HK-2 (cell line): ENCODE results near the gene DHDDS.
A peak's percentile ranks its signal among the peaks of the same experiment; 100 is the strongest.
"Not testable (repeated sequence)": the region's sequence is repeated elsewhere in the genome, so short reads cannot be mapped to it uniquely, and the experiment has no call there.

Experiments used
- DNase-seq: peaks from one replicate; pipeline ENCODE4 v3.0.0-alpha.2; 2018; ENCODE audit not compliant: unreplicated experiment

The DHDDS gene, protein sequence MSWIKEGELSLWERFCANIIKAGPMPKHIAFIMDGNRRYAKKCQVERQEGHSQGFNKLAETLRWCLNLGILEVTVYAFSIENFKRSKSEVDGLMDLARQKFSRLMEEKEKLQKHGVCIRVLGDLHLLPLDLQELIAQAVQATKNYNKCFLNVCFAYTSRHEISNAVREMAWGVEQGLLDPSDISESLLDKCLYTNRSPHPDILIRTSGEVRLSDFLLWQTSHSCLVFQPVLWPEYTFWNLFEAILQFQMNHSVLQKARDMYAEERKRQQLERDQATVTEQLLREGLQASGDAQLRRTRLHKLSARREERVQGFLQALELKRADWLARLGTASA

DNA sequence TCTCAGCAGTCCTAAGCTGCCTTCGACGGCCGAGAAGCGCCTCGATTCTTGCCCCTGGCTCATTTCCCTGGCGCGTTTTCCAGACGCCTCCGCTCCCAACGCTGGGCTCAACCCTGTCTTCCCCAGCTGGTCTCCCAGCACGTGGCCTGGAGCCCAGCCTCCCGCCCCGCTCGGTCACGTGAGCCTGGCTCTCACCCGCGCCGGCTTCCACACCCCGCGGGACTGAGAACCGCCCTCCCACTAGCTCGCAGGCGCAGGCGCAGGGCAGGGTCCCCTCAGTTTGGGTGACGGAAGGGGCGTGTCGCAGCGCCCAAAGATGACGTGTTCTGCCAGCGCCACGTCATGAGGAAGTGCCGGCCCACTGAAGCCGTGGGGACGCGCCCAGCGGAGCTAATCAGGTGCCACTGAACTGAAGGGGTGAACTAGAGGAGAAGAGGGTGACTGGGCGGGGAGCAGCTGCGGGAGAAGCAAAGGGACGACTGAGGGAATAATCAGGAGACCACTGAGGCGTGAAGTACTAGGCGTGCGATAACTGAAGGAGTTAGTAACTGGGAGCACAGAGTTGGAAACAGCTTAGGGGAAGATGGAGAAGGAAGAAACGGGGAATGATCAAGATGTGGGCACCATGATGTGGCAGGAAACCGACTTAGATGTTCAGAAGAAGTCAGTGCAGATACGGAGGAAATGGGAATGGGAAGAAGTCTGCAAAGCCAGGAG, at the start of gene DHDDS:
TSS of gene DHDDS (plus strand) at position 343 of the 717 bp plus-strand sequence. CDS start 625 bp downstream, outside the sequence.
- peak; percentile 99 for DNase-seq

- DNase-seq = no peak
Observed at GRCh38 chr1:26384076-26384475, 48.0 kb upstream of the DHDDS start.

DNA sequence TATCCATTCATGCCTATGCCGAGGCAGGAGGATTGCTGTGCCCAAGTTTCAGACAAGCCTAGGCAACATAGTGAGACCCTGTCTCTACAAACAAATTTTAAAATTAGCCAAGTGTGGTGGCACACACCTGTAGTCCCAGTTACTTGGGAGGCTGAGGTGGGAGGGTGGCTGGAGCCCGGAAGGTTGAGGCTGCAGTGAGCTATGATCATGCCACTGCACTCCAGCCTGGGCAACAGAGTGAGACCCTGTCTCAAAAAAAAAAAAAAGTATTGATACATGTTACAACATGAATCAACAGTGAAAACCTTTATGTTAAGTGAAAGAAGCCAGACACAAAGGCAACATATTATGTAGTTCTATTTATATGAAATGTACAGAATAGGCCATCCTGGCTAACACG, 47.1 kb upstream of the DHDDS start:
- DNase-seq = not testable (repeated sequence)

GRCh38 chr1:26387447-26387846, 44.7 kb upstream of the DHDDS start:
- DNase-seq = no peak

DNA sequence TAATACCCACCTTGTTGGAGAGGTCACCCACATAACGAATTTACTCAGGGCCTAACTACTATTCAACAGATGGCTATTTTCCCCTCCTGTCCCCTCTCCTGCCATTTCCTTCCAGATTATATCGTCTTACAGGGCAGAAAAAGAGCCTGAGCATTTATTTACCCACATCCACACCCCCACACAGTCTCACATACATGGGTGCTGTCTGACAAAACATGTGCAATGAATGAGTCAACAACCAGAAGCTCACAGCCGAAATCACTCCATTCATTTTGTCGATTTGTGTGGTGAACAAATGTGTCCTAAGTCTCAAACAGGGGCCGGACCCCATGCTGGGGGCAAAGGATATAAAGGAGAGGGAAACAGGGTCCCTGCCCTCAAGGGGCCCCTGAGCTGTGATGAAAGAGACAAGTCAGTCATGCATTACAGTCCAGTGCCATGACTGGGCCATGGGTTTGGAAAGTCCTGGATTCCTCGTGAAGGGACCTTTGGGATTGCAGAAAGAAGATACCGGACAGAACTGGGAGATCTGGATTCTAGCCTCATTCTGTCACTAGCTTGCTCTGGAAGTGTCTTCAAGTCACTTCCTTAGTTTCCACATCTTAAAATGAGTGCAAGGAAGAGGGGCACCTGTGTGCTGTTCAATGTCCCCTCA, 43.2 kb upstream of the DHDDS start:
- no peak for DNase-seq

DNA sequence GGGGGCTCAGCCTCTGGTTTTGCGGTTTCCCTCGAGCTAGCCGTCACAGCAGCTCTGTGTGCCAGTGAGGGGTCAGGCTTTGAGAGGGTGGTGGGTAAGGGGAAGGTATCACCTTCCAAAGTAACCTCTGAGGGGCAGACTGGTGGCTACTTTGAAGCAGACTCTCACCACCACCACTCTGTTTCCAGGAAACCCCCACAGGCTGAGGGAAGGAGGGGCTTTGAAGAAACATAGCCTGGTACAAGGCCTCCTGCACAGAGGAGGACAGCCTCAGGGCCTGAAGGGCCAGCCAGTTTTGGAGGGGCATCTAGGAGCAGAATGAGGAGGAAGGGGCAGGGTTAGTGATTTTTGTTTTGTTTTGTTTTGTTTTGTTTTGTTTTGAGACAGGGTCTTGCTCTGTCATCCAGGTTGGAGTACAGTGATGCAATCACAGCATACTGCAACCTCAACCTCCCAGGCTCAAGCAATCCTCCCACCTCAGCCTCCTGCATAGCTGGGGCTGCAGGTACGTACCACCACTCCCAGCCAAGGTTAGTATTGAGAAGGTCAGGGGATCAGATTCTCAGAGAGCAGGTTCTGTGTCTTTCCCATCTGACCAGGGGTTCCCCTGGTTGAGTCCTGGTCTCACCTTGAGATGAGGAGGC, 42.4 kb upstream of the DHDDS start:
- no peak for DNase-seq

GRCh38 chr1:26391450-26391849, 40.7 kb upstream of the DHDDS start:
- DNase-seq = no peak

GRCh38 chr1:26395754-26396153, 36.4 kb upstream of the DHDDS start:
- no peak for DNase-seq

- no peak for DNase-seq
Observed at GRCh38 chr1:26399034-26399433, 33.1 kb upstream of the DHDDS start.

GRCh38 chr1:26401891-26402290, 30.2 kb upstream of the DHDDS start:
- no peak for DNase-seq

DNA sequence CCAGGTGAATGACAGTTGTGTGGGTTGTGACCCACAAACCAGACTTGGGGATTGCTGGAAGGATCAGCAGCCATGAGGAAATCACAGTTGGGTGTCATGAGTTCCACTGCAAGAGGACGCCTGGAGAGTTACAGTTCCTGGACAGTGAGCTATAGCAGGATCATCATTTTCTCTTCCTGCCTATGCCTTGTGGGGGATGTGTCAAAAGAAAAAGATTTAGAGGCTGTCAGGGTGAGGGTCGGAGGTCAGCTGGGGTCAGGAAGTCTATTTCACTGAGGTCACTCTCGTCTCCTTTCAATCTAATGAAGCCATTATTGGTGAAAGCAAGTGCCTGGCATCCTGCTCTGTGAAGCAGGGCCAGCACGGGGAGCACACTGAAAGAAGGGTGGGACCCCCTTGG, 28.5 kb upstream of the DHDDS start:
- DNase-seq = no peak

DNA sequence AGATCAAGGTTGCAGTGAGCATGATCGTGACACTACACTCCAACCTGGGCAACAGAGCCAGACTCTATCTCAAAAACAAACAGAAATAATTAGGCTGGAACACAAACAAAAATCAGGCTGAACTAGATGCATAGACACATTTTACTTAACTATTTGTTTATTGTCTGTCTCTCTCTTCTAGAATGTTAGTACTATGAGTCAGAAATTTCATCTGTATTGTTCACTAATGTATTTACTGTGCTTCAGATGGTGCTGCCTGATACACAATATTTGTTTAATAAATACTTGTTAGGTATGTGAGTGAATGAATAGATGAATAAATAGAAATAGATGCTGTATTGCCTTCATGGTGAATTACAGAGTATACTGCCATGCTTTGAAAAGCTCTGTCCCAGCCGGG, 27.5 kb upstream of the DHDDS start:
- DNase-seq = no peak

DNA sequence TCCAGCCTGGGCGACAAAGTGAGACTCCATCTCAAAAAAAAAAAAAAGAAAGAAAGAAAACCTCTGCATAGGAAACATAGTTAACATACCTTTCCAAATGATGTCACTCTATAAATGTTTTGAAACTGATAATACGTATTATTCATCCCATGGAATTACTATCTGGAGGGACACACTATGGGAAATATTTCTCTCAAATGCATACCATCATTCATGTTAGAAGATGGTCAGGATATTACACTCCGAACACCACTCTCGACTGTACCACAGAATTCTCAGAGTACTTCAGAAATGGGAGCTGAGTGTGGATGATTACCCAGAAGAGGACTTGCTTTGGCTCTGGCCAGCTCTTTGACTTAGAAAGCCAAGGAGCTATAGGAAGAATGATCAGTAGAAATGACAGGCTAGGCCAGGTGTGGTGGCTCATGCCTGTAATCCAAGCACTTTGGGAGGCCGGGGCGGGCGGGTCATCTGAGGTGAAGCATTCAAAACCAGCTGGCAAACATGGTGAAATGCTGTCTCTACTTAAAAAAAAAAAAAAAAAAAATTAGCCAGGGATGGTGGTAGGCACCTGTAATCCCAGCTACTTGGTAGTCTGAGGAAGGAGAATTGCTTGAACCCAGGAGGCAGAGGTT, 26.7 kb upstream of the DHDDS start:
- no peak for DNase-seq

- peak; percentile 79 for DNase-seq
Observed at GRCh38 chr1:26408604-26409003, 23.5 kb upstream of the DHDDS start.

DNA sequence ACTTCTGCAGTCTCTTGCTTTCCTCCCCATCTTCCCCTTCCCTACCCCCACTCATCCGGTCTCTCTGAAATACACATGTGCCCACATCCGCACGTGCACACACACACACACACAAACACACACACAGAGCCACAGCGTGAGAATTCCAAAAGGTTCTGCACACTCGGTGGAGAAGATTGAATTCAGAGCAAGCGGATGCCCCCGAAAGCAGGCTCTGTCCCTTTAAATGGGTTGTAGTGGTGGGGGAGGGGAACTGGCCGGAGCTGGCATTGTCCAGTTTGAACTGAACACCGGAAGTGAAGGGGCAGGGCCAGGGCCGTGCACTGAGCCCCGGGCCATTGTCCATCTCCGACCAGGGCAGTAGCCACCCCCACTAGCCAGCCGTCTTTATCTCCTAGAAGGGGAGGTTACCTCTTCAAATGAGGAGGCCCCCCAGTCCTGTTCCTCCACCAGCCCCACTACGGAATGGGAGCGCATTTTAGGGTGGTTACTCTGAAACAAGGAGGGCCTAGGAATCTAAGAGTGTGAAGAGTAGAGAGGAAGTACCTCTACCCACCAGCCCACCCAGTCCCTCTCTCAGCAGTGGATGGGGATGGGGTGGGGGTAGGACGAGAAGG, 22.8 kb upstream of the DHDDS start:
- no peak for DNase-seq

DNA sequence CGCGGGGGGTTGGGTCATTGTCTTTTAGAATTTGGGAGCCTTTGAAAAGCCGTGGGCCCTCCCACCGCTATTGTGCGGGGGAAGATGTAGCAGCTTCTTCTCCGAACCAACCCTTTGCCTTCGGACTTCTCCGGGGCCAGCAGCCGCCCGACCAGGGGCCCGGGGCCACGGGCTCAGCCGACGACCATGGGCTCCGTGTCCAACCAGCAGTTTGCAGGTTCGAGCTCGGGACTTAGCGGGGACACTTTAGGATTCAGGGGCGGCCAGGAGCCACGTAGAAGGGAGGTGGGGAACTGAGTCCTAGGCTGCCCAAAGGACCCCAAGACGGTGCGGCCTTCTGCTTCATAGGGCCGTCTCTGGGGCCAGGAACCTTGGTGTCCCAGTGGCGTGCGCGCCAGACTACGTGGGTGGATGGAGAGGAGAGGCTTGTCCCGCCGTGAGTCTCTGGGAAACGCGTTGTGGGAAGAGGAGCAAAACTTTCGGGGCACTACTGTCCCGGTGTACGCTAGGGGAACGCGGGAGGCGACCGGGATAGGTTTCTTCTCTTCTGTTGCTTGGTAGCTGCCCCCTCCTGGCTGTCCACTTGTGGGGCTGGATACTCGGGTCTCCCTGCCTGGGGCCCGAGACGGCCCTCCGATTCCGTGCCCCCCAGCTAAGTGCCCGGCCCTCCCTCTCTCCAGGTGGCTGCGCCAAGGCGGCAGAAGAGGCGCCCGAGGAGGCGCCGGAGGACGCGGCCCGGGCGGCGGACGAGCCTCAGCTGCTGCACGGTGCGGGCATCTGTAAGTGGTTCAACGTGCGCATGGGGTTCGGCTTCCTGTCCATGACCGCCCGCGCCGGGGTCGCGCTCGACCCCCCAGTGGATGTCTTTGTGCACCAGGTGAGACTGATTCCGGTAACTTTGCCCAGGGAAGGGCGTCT, 21.2 kb upstream of the DHDDS start, which contains the start of gene LIN28A:
TSS of gene LIN28A (plus strand) at position 112 of the 918 bp plus-strand sequence. CDS start at position 187, 75 bp downstream.
- DNase-seq = no peak

DNA sequence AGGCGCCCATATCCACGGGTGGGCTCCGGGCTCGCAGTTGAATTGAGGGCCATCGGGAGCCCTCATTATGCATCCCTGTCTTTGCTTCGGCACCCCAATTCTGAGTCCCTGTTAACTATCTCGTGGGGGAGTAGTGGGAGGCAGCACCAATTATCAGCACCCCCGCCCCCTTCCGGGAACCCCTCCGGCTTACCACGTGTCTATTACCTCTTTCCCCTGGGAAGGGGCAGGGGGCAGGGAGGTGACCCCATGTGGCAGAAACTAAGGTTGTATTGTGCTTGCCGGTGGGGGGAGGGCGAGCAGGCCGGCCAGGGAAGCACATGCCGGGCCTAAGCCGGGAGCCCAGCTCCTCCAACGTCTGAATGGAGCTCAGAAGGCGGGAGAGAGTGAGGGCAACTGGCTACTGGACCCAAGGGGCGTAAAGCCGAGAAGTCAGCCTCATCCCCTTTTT, 20.5 kb upstream of the DHDDS start:
- DNase-seq = no peak

GRCh38 chr1:26412180-26412840, 19.8 kb upstream of the DHDDS start:
- no peak for DNase-seq

DNA sequence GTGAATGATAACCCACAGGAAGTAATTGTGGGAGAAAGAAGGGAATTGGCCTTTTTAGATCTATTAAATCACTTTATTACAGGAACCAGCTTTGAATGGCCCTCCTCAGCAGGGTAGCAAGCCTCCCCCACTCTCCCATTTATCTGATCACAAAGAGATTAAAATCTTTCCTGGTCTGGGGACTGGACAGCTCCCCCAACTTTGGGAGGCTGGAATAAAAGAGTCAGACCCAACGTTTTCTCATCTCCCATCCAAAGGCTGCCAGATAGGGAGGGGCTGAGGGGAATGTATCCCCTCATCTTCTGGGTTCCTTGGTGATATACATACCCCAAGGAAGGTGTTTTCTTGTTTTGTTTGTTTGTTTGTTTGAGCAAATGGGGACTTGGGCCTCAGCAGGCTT, 19.1 kb upstream of the DHDDS start:
- DNase-seq = no peak
